NCI-H128 (cell line): Measurements from ENCODE around the gene PDE1C.

Experiments
- DNase-seq: peaks from one replicate; lab custom pipeline; 2025; ENCODE audit not compliant: unreplicated experiment; lab: John Stamatoyannopoulos, UW

The PDE1C gene

GRCh38 chr7:32075612-32076011 lies 5.4 kb upstream of the PDE1C start:
- no peak for DNase-seq

DNA sequence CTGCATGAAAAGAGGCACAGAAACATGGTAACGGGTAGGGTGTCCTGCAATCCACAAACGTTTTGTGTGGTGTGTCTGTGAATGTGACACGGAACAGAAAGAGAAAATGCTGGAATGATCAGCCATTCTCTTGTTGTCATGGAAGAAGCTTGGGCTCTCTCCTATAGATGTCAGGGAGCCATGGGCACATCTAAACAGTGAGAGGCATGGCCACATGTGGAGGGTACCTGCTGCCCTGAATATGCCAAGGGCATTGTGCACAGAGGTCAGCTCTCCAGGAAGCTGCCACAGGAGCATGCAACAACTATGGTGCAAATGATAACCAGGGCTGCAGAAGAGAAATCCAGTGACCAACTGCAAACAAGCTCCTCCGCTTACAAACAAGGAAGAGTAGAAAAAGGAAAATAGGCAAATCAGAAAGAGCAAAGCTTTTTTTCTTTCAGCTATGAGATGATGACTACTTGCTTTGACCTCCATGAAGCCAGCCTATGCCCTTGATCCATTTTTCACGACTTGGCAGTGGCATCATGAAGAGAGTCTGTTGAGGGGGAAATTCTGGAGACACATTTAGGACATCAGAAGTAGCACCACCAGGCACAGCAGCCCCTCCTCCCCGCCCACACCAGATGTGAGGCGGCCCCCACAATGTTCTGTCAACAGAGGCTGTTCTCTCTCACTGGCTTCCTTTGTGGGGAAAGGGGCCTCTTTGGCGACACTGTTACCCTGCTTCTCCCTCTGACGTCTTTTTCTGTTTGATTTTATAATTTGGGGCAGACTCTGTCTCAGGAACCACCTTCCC lies 4.8 kb upstream of the PDE1C start:
- DNase-seq, result no peak

DNA sequence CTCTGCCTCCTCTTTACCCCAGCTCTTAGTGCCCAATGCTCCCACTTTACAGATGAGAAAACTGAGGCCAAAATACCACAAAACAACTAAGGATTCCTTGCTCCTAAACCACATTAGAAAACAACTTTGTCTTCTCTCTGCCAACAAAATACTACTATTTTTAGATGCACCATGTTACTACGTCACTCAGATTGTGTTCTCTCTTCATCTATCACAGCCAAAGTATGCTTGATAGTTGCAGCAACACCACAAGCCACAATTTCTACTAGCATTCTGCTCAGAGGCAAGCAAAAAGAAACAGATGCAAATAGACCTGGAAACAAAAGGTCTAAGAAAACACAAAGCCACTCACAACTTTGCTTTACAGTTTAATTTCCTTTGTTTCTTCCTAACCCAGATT lies 3.3 kb upstream of the PDE1C start:
- no peak for DNase-seq

DNA sequence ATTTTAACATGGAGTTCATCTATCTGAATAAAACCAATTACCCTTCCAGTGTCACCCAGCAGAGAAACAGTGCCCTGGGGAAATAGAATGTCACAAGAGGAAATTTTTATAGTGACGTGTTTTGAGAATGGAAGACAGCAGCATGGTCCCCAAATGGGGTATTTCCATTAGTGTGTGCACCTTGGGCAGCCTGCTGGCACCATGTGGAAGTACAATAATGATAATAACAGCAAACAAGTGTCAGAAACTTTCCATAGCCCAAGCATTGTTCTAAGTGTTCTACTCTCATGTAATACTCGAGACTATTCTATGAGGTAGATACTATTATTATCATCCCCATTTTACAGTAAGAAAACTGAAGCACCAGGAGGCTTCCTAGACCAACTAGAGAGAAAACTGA lies 2.2 kb upstream of the PDE1C start:
- DNase-seq, result no peak

DNA sequence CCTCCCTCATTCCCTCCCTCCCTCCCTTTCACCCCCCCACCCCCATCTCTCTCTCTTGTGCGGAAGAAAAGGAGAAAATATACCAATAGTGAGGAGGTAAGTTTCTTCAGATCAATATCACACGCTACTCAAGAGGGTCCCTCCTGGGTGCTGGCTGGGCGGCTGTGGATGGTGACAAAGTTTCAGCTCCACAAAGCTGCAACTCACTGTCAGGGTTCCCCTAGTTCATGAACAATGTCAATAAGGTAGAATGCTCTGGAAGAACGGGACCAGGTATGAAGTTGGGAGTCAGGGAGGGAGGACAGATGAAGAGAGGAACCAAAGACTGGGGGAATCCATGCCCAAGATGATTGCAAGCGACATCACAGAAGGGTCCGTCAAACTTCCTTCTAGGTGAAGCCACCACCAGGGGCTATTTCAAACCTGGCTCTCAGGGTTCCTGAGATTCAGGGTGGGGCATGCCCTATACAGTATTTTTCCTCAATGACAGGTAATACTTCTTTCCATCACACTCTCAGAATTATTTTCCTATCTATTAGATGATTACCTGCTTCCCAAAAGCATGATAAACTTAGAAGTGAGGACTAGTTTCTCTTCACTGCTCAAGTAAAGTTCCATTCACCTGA lies 1.4 kb upstream of the PDE1C start:
- no peak for DNase-seq

DNA sequence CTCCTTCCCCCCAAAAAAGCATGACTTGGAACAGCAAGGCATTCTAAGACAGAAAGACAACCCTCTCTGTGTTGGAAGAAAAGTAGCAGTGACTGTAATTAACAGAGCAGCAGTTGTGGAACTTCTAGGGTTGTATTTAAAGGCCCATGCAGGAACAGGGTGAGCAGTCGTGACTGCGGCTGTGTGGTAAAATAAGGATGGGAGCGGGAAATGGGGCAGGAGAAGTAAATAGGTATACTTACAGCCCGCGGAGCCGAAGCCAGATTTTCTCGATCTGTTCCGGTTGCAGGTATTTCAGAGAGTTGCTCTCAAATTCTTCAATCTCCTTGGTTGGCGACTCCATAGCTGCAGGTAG lies 179 bp downstream of the PDE1C start:
- no peak for DNase-seq

GRCh38 chr7:32069116-32069650 lies 1.0 kb downstream of the PDE1C start:
- DNase-seq, result no peak

DNA sequence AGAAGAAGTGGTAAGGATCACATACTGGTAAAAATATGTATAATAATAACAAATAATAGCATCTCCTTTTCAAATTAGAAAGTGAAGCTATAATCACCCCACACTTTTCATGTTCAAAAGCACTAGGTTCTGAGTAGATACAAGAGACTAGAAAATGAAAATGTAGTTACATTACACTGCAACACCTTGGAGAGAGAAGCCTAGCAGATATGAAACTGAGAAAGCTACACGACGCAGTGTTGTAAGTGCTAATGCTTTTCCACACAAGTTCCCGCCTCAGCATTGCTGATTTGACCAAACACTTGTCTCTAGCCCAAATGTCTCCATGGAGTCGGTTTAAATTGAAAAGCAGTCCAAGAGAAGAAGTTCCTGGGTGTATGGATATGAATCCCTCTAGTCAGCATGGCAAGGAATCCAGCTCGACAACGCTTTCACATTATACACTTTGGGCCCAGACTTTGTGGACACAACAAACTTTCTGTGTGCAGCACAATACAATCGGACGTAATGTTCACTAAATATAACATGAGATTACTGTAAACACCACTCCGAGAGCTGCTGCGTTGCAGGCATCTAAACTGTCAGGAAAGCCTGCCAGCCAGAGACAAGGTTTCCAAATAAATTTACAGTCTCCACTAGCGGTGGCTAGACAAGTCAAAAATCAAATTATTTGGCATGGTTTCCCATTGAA lies 1.7 kb downstream of the PDE1C start:
- no peak for DNase-seq

GRCh38 chr7:32066441-32066840 lies 3.8 kb downstream of the PDE1C start:
- no peak for DNase-seq

GRCh38 chr7:32063614-32064013 lies 6.6 kb downstream of the PDE1C start:
- no peak for DNase-seq

DNA sequence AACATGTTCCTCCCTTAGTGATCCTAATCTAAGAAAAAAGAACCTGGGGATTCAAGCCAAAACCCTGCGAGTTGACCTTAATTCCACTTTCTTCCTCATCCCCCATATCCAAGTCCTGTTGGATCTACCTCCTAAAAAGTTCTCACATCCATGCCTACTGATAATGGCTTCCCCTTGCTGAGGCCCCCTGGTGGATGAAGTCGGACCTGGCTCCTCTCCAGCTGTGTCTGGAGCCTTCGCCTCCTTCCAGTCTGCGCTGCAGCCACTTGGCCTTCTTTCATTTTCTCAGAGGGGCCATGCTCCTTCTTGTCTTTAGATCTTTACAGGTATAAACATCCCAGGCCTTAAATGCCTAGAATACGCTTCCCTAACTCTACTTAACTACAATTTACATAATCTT lies 8.1 kb downstream of the PDE1C start:
- no peak for DNase-seq

DNA sequence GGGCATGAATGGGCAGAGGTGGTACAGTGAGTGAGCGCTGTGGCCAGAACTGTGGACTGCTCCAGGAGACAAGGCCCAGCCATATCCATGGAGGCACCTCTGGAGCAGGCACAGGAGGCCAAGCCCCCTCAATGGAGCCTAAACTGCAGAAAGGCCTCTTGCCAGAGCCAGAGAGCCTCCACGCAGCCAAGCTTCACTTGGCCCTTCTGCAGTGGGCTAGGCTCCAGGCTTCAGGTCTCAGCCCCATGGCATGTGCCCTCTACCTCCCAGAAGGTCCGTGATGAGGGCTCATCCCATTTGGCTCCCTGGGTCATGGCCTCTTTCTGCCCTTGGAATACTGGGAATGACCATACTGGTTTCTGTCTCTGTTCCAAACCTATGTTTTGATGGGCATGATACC lies 8.9 kb downstream of the PDE1C start:
- DNase-seq, result no peak

DNA sequence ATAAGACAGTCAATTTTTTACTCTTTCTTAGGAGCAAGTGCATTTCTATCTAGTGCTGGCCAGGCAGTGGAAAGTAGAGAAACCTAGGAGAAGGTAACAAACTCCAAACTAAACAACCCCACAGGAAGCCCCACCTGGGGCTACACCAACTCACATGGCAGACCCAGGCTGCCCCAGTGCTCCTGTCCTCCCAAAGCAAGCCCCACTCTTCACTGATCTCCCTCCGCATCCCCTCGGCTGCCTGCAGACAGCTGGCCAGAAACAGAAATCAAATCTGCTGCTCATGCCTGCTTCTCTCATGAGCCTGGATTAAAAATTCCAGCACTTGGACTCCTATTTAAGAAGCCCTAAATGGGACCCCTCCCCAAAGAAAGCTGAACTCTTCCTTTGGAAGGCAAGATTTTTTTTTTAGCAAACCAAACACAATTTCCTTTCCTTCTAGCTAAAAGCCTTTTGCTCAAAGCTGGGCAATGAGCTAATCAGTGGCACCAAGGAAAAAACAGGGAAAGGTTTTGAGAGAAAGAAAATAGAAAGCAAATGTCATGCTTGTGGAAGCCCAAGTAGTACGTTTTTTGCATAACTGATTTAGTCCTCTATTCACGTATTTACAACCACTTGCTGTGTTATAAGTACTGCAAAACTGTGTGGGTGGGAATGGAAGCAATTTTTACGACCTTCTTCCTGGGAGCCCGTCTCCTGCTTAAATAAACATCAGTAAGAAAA lies 10.8 kb downstream of the PDE1C start:
- DNase-seq, result no peak

DNA sequence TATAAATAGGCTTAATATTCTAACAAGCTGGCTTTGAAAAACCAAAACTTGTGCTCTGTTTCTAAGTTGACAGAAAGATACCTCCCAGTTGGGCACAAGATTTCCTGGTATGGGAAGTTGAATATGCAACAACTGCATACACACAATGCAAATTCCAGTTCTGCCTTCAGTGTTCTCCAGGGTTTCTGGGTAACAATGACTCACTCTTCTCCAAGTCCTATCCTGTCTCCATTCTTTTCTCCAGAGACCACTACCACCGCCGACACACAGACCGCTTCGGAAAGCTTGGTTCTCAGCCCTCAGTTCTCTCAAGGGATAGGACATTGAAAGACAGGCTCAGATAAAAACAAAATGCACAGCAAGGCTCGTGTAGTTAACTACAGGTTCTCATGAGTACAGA lies 12.2 kb downstream of the PDE1C start:
- no peak for DNase-seq

GRCh38 chr7:32056767-32057166 lies 13.4 kb downstream of the PDE1C start:
- DNase-seq, result no peak

- no peak for DNase-seq
Observed at GRCh38 chr7:32053204-32053603, 17.0 kb downstream of the PDE1C start.

DNA sequence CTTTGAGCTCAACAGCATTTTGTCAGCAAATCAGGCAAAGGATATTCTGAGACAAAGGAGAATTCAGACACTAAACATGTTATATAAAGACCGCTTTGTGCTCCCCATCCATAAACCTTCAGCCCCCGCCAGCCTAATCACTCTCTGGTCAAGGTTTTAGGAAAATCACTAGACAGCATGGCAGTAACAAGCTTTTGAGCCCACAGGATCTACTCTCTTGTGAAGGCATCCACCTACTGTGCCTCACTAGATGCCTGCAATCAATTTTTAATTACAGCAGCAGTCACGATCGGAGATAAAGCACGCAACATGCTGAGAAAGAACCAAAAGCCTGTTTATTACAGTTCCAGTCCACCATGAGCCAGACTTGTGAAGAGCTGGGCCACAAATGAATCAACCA lies 19.1 kb downstream of the PDE1C start:
- DNase-seq, result no peak

- no peak for DNase-seq
Observed at GRCh38 chr7:32049599-32049998, 20.6 kb downstream of the PDE1C start.

GRCh38 chr7:32048970-32049491 lies 21.2 kb downstream of the PDE1C start:
- DNase-seq, result peak; percentile 22

- DNase-seq, result no peak
Observed at GRCh38 chr7:32047801-32048200, 22.4 kb downstream of the PDE1C start.

- DNase-seq, result no peak
Observed at GRCh38 chr7:32047075-32047474, 23.1 kb downstream of the PDE1C start.
